Bronchial epithelial cell (primary cell): ENCODE data around the gene IL17REL. TPM values are rescaled to one million over a fixed set of nuclear protein-coding genes. Genes with fewer than 3 reads are reported as not detected.

Experiments
- DNase-seq: peaks from one replicate; pipeline ENCODE4 v3.0.0-alpha.2; 2010; ENCODE audit warnings: low read depth
- FAIRE-seq: peaks from 2 replicates; lab custom pipeline; 2011; peaks lifted over from hg19 to GRCh38; lab: Jason Lieb, UNC
- H3K27me3 ChIP-seq: 2 replicates; pipeline ENCODE4 v1.5.1; 2011; ENCODE audit warnings: low read length; ENCODE audit not compliant: control insufficient read depth, insufficient read depth
- H3K36me3 ChIP-seq: 2 replicates; pipeline ENCODE4 v1.5.1; 2011; ENCODE audit warnings: low read length; ENCODE audit not compliant: control insufficient read depth, insufficient read depth
- H3K4me3 ChIP-seq: 2 replicates; pipeline ENCODE4 v1.5.1; 2011; ENCODE audit warnings: mild to moderate bottlenecking, low read depth, low read length, control low read depth
- total RNA-seq: library from RNA; depleted of rRNA; stranded (reverse); fragments of >200 nt; gene quantifications from 2 replicates; pipeline ENCODE4 v1.2.1, GENCODE V29; 2014
- TF ChIP-seq, protein P1 (sequence below): IDR thresholded peaks from 2 replicates; pipeline ENCODE4 v1.5.1; 2011; ENCODE audit warnings: mild to moderate bottlenecking, moderate library complexity, low read length, control low read depth, inconsistent platforms; ENCODE audit not compliant: insufficient read depth, severe bottlenecking

The IL17REL gene
- total RNA-seq = not detected in 2 replicates

DNA sequence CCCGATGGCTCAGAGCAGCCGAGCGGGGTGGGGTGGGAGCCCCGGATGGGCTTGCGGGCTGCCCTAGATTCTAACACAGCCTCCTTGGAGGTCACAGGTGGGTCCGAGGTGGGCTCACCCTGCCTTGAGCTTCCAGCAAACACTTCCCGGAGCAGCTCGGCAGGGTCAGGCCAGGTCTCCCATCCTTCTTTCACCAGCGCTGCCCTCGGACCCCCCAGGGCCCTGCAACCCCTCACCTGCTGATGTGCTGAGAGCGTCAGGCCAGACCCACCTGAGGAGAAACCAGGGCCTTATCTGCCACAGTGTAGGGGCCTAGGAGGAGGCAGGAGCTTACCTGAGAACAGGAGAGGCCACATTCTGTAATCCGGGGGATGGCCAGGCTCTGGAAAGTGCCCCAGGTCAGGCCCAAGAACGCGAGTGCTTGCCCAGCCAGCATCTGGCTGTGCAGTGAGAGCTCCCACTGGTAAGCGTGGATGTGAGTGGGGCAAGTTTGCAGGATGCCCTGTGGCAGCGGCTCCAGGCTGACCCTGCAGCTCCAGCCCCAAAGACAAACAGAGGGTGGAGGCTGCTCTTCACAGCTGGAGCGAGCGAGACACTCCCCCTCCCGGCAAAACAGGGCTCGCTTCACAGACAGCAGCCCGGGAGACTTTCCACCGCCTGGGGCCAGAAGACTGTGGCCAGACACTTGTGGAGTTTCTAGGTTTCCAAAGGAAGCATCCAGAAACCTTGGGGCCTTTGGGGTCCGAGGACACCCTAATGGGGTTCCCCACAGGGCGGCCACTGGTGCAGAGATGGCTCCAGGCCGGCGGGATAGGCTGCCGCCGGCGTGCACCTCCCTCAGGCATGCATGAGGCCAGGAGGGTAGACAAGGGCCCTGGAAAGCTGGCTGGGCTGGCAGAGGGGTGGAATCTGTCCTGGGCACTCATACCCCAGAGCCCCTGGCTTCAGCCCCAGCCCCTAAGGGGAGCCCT is at the start of gene IL17REL:
TSS of gene IL17REL (minus strand) at position 555 of the 971 bp plus-strand sequence. CDS start at position 436, 119 bp downstream.
- TF ChIP-seq, protein P1, sequence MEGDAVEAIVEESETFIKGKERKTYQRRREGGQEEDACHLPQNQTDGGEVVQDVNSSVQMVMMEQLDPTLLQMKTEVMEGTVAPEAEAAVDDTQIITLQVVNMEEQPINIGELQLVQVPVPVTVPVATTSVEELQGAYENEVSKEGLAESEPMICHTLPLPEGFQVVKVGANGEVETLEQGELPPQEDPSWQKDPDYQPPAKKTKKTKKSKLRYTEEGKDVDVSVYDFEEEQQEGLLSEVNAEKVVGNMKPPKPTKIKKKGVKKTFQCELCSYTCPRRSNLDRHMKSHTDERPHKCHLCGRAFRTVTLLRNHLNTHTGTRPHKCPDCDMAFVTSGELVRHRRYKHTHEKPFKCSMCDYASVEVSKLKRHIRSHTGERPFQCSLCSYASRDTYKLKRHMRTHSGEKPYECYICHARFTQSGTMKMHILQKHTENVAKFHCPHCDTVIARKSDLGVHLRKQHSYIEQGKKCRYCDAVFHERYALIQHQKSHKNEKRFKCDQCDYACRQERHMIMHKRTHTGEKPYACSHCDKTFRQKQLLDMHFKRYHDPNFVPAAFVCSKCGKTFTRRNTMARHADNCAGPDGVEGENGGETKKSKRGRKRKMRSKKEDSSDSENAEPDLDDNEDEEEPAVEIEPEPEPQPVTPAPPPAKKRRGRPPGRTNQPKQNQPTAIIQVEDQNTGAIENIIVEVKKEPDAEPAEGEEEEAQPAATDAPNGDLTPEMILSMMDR = no peak
- FAIRE-seq (no peak), DNase-seq (no peak)
- peaks cover 26% of the 10 kb centered on the region for H3K27me3 ChIP-seq
- H3K36me3 ChIP-seq = no peaks in the 10 kb centered on the region
- no peak within 1 kb of the TSS for H3K4me3 ChIP-seq

DNA sequence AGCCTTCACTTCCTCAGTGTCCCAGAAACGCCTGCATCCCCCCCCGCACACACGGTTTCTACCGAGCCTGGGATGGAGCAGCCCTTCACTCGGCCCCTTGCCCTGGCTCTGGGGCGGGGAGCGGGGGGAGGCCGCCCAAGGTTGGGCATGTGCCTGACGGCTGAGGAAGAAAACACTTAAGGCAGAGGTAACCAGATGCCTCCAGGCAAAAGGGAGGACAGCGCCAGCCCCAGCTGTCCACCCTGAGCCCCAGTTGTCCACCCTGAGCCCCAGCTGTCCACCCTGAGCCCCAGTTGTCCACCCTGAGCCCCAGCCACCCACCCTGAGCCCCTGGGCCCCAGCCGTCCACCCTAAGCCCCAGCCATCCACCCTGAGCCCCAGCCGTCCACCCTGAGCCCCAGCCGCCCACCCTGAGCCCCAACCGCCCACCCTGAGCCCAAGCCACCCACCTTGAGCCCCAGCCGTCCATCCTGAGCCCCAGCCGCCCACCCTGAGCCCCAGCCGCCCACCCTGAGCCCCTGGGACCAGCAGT is 49.3 kb upstream of the IL17REL start:
- peaks cover 14% of the 10 kb centered on the region for H3K27me3 ChIP-seq
- H3K4me3 ChIP-seq = no peak overlapping the region
- FAIRE-seq (no peak), DNase-seq (no peak)
- no peaks in the 10 kb centered on the region for H3K36me3 ChIP-seq
- TF ChIP-seq, protein P1 = no peak

DNA sequence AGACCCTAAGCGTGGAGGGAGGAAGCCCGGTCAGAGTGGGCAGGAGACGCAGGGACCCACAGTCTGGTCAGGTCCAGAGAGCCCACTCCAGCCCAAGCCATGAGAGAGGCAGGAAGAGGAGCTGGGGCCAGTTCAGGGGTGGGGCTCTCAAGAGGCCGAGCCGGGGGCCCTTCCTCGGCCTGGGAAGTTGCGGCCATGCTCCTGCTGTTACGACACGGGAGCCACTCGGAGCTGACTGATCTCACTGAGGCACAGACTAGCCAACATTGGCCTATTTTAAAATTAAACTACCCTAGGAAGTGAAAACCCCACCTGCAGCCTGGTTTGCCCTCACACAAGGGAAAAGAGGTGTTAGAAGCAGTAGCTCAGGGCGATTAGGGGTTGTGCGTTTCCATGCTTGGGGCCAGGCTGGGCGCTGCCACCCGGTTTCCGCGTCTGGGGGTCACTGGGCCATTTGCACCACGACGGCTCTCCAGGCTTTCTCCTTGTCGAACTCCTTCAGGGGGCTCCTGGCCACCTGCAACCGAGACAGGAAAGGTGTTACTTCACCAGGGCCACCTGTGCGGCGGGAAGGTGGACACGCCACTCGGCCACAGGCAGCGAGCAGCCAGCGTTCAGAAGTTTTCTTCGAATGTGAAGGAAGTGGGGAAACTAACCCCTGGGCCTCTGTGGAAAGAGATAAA is 48.7 kb upstream of the IL17REL start:
- Histone ChIP-seq H3K36me3 (no peaks in the 10 kb centered on the region), H3K27me3 (peaks cover 14% of the 10 kb centered on the region), H3K4me3 (no peak overlapping the region)
- DNase-seq (no peak), FAIRE-seq (no peak)
- TF ChIP-seq, protein P1 = no peak

DNA sequence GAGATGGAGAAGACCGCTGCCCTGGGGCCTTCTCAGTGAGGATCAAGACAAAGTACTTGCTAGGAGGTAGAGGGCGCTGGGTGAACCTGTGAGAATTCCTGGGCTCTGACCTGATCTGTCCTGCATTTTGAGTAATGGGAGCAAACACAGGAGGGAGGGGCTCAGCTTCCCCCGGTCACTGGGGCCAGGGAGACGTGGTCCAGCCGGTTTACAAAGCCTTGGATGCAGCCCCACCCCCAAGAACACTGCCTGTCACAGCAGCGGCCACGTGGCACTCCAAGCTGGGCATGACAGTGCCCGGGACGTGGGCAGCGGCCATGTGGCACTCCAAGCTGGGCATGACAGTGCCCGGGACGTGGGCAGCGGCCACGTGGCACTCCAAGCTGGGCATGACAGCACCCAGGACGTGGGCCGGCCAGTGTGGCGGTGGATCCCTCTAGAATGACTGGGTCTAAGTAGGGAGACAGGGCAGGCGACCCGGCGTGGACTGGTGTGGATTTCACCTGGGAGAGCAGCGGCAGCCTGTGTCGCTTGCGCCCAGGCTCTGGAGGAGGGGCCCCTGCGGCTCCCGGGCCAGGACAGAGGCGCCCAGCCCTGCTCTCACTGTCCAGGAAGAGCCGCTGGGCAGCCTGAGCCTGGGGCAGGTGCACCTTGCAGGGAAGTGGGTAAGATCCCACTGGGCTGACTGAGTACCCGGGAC is 48.0 kb upstream of the IL17REL start:
- TF ChIP-seq, protein P1 = no peak
- Histone ChIP-seq H3K27me3 (peaks cover 14% of the 10 kb centered on the region), H3K36me3 (no peaks in the 10 kb centered on the region), H3K4me3 (no peak overlapping the region)
- DNase-seq (no peak), FAIRE-seq (no peak)

DNA sequence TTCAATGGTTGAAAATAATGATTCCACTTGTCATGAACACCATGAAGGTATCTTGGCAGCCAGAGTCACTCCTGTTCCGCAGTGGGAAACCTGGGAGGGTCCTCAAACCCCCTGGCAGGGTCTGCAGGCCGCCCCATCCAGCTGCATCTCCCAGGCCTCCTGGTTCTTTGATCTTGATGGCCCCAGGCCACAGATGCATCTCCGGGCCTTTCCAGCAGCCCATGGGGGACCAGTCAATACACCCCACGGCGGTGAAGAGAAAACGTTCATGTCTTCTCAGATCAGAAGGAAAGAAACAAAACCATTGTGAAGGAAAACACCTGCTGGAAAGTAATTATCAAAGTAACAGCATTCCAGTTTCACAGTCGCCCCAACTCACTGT is 47.3 kb upstream of the IL17REL start:
- H3K36me3 ChIP-seq = no peaks in the 10 kb centered on the region
- peaks cover 14% of the 10 kb centered on the region for H3K27me3 ChIP-seq
- DNase-seq (no peak), FAIRE-seq (no peak)
- TF ChIP-seq, protein P1 = no peak
- H3K4me3 ChIP-seq = no peak overlapping the region
